ENCODE results near the gene SEMA4B. TPM values are rescaled to one million over a fixed set of nuclear protein-coding genes. Genes with fewer than 3 reads are reported as not detected.

Gene SEMA4B, protein sequence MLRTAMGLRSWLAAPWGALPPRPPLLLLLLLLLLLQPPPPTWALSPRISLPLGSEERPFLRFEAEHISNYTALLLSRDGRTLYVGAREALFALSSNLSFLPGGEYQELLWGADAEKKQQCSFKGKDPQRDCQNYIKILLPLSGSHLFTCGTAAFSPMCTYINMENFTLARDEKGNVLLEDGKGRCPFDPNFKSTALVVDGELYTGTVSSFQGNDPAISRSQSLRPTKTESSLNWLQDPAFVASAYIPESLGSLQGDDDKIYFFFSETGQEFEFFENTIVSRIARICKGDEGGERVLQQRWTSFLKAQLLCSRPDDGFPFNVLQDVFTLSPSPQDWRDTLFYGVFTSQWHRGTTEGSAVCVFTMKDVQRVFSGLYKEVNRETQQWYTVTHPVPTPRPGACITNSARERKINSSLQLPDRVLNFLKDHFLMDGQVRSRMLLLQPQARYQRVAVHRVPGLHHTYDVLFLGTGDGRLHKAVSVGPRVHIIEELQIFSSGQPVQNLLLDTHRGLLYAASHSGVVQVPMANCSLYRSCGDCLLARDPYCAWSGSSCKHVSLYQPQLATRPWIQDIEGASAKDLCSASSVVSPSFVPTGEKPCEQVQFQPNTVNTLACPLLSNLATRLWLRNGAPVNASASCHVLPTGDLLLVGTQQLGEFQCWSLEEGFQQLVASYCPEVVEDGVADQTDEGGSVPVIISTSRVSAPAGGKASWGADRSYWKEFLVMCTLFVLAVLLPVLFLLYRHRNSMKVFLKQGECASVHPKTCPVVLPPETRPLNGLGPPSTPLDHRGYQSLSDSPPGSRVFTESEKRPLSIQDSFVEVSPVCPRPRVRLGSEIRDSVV
- total RNA-seq = 1 to 10 TPM; 5.3 to 6.2 TPM

DNA sequence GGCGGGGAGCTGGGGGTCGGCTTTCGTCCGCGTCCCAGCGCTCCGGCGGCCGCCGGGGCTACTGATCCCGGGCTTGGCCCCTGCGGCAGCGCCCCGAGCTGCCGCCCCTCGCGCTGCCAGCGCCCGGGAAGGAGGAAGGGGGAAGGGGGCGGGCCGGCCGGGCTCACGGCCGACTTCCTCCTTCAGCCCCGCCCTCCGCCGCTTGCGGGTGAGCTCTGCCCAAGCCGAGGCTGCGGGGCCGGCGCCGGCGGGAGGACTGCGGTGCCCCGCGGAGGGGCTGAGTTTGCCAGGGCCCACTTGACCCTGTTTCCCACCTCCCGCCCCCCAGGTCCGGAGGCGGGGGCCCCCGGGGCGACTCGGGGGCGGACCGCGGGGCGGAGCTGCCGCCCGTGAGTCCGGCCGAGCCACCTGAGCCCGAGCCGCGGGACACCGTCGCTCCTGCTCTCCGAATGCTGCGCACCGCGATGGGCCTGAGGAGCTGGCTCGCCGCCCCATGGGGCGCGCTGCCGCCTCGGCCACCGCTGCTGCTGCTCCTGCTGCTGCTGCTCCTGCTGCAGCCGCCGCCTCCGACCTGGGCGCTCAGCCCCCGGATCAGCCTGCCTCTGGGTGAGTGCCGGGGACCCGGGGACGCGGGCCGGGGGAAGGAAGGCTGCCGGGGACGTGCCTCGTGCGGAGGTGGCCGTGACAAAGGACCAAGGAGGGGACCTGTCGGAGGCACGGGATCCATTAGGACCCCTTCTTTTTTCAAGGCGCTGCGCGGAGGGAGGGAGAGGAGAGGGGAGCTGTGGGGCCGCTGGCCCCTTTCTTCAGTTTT lies at the start of gene SEMA4B:
TSS of gene SEMA4B (plus strand) at position 201 of the 814 bp plus-strand sequence. CDS start at position 450, 249 bp downstream.
- TF ChIP-seq, protein P1, sequence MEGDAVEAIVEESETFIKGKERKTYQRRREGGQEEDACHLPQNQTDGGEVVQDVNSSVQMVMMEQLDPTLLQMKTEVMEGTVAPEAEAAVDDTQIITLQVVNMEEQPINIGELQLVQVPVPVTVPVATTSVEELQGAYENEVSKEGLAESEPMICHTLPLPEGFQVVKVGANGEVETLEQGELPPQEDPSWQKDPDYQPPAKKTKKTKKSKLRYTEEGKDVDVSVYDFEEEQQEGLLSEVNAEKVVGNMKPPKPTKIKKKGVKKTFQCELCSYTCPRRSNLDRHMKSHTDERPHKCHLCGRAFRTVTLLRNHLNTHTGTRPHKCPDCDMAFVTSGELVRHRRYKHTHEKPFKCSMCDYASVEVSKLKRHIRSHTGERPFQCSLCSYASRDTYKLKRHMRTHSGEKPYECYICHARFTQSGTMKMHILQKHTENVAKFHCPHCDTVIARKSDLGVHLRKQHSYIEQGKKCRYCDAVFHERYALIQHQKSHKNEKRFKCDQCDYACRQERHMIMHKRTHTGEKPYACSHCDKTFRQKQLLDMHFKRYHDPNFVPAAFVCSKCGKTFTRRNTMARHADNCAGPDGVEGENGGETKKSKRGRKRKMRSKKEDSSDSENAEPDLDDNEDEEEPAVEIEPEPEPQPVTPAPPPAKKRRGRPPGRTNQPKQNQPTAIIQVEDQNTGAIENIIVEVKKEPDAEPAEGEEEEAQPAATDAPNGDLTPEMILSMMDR (IDR thresholded peaks at IDR 0.05) = no peak
- H3K4me1 Mint-ChIP-seq (ENCODE audit: low read depth) = peaks cover 15% of the 10 kb centered on the region
- POLR2A ChIA-PET = interaction anchor here (0.6 to 1.6 kb wide), 5 partner anchors 11 to 101 kb away, joined by 3 to 6 read pairs (median 3); partner anchors contain the start of genes CIB1 and GDPGP1
- no peaks in the 10 kb centered on the region for H3K27me3 Mint-ChIP-seq
- no peaks in the 10 kb centered on the region for H3K36me3 Mint-ChIP-seq (ENCODE audit: low read depth)
- H3K9me3 Mint-ChIP-seq = no peaks in the 10 kb centered on the region
- DNase-seq = peak; percentile 76
- peak within 1 kb of the TSS; percentile 76 for H3K4me3 Mint-ChIP-seq
- CTCF ChIA-PET = interaction anchor here (1.0 to 1.7 kb wide), 7 partner anchors 9 to 100 kb away, joined by 3 to 8 read pairs (median 5); no protein-coding TSS in a partner anchor
- intact Hi-C loops (cut with micrococcal nuclease) = no loop called here
- peak; percentile 92 for ATAC-seq
- H3K27ac Mint-ChIP-seq = peak within 1 kb of the TSS; percentile 71

DNA sequence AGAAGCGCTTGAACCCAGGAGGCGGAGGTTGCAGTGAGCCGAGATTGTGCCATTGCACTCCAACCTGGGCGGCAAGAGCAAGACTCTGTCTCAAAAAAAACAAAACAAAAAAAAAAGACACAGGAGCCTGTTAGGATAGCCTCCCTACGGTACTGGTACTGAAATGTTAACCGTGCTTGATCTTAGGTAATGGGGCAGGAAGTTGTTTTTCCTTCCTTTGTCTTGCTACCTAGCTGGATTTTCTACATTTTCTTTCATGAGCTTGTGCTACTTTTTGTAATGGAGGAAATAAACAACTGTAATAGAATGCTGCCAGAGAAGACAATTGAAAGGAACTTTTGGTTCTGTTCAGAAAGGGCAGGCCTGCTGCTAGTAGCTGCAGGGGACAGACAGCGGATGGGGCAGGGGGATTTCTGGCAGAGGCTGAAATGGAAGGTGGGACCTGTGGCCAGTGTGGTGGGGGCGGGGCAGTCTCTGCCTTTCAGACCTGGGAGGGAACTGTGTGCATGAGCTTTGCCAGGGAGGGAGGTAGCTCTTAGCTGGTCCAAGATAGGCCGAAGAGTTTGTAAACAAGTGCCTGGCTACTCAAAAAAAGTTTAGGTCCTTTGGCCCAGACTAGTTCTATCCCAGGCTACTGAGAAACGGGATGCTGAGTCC lies 49.0 kb upstream of the SEMA4B start:
- ATAC-seq (no peak), DNase-seq (no peak)
- intact Hi-C loops (cut with micrococcal nuclease) = no loop called here
- POLR2A ChIA-PET = no interaction called here
- Mint-ChIP-seq H3K4me1 (ENCODE audit: low read depth) (peaks cover 6% of the 10 kb centered on the region), H3K27me3 (no peaks in the 10 kb centered on the region), H3K27ac (no peak overlapping the region), H3K36me3 (ENCODE audit: low read depth) (no peaks in the 10 kb centered on the region), H3K4me3 (no peak overlapping the region), H3K9me3 (no peaks in the 10 kb centered on the region)
- TF ChIP-seq, protein P1 (IDR thresholded peaks at IDR 0.05) = no peak
- CTCF ChIA-PET = interaction anchor here (1.2 to 2.8 kb wide), 2 partner anchors 9 to 49 kb away, joined by 3 to 11 read pairs; partner anchors contain the start of gene SEMA4B

DNA sequence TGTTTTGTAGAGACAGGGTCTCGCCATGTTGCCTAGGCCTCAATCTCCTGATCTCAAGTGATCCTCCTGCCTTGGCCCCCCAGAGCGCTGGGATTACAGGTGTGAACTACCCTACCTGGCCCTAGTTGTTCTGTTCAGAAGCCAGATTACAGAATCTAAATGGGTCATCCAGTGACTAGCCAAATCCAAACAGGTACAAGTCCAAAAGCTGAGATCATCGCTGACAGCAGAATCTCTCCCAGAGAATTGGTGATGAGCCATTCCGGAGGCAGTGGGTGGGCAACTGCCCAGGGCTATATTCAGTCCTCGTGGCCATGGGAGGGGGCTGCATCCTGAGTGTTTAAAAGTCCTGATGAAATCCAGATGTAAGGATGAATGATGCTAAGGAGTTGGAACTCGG lies 47.5 kb upstream of the SEMA4B start:
- H3K4me1 Mint-ChIP-seq (ENCODE audit: low read depth) = peaks cover 11% of the 10 kb centered on the region
- TF ChIP-seq, protein P1 (IDR thresholded peaks at IDR 0.05) = no peak
- DNase-seq (no peak), ATAC-seq (no peak)
- H3K9me3 Mint-ChIP-seq = no peaks in the 10 kb centered on the region
- intact Hi-C loops (cut with micrococcal nuclease) = no loop called here
- no peaks in the 10 kb centered on the region for H3K27me3 Mint-ChIP-seq
- ChIA-PET CTCF (interaction anchor here (0.7 to 2.8 kb wide), 4 partner anchors 11 to 167 kb away, joined by 3 to 11 read pairs (median 4); no protein-coding TSS in a partner anchor), POLR2A (no interaction called here)
- H3K4me3 Mint-ChIP-seq = no peak overlapping the region
- no peaks in the 10 kb centered on the region for H3K36me3 Mint-ChIP-seq (ENCODE audit: low read depth)
- no peak overlapping the region for H3K27ac Mint-ChIP-seq

DNA sequence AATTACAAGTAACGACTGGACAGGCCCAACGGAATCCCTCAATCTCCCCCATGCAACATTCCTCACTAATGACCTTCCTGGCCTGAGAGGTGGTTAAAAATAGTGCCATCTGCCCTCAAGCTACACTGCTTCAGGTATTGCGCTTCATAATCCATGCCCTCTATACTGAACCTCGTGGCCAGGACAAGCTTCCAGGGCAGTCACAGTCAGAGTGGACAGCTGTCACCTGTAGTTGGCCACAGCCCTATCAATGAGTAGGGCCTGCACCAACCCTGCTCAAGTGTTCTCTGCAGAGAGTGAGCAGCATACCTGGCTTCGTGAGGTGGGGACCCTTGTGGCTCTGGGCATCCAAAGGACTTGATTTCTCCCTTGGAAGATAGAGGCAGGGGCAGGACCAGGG lies 46.9 kb upstream of the SEMA4B start:
- ChIA-PET POLR2A (no interaction called here), CTCF (interaction anchor here (0.7 to 2.8 kb wide), 4 partner anchors 11 to 166 kb away, joined by 3 to 11 read pairs (median 4); no protein-coding TSS in a partner anchor)
- H3K27ac Mint-ChIP-seq = no peak overlapping the region
- TF ChIP-seq, protein P1 (IDR thresholded peaks at IDR 0.05) = no peak
- intact Hi-C loops (cut with micrococcal nuclease) = no loop called here
- H3K36me3 Mint-ChIP-seq (ENCODE audit: low read depth) = no peaks in the 10 kb centered on the region
- H3K4me1 Mint-ChIP-seq (ENCODE audit: low read depth) = peaks cover 7% of the 10 kb centered on the region
- no peaks in the 10 kb centered on the region for H3K27me3 Mint-ChIP-seq
- no peaks in the 10 kb centered on the region for H3K9me3 Mint-ChIP-seq
- ATAC-seq (no peak), DNase-seq (no peak)
- H3K4me3 Mint-ChIP-seq = no peak overlapping the region

Measured in activated CD8-positive, alpha-beta T cell treated with anti-CD3 and anti-CD28 coated beads for 36 hours (primary cell).